Fibroblast of lung (primary cell): Measurements from ENCODE around the gene NCOA1. TPM values are rescaled to one million over a fixed set of nuclear protein-coding genes. Genes with fewer than 3 reads are reported as not detected.

Experiments
- DNase-seq, 2 donors: peaks; one replicate each; pipeline versions ENCODE4 v3.0.0 to v3.0.0-alpha.2; 2010; ENCODE audit warnings: low read depth in 2 of 2
- H2AFZ ChIP-seq: 2 replicates; pipeline ENCODE4 v1.5.1; 2012; ENCODE audit warnings: low read length, control low read depth, inconsistent platforms
- H3K27ac ChIP-seq: 2 replicates; pipeline ENCODE4 v1.5.1; 2011; ENCODE audit warnings: low read length, control low read depth; ENCODE audit not compliant: insufficient read depth
- H3K27me3 ChIP-seq: 2 replicates; pipeline ENCODE4 v1.5.1; 2011; ENCODE audit warnings: mild to moderate bottlenecking, low read length; ENCODE audit not compliant: control insufficient read depth, insufficient read depth
- H3K36me3 ChIP-seq: 2 replicates; pipeline ENCODE4 v1.5.1; 2011; ENCODE audit warnings: low read length; ENCODE audit not compliant: control insufficient read depth, insufficient read depth
- H3K4me1 ChIP-seq: 2 replicates; pipeline ENCODE4 v1.5.1; 2011; ENCODE audit warnings: low read length; ENCODE audit not compliant: control insufficient read depth, insufficient read depth; ENCODE audit errors: extremely low read depth
- H3K4me2 ChIP-seq: 2 replicates; pipeline ENCODE4 v1.5.1; 2011; ENCODE audit warnings: low read length, control low read depth; ENCODE audit not compliant: insufficient read depth; ENCODE audit errors: extremely low read depth
- H3K4me3 ChIP-seq, 4 experiments: fragments of 200-600 bp in 1 of 4; sonication (generic) in 1 of 4; replicated peaks in 1 of 4; 2 replicates each; pipeline ENCODE4 v1.5.1; 2011 to 2016; ENCODE audit warnings: low read length in 4 of 4, low read depth in 3 of 4, mild to moderate bottlenecking in 3 of 4, control low read depth in 2 of 4, inconsistent platforms in 1 of 4, mixed read lengths in 1 of 4; ENCODE audit not compliant: insufficient read depth in 1 of 4; ENCODE audit errors: control extremely low read depth in 1 of 4
- H3K79me2 ChIP-seq: 2 replicates; pipeline ENCODE4 v1.5.1; 2012; ENCODE audit warnings: mild to moderate bottlenecking, low read length, inconsistent platforms; ENCODE audit not compliant: control insufficient read depth, insufficient read depth
- H3K9ac ChIP-seq: 2 replicates; pipeline ENCODE4 v1.5.1; 2011; ENCODE audit warnings: mild to moderate bottlenecking, low read length, control low read depth; ENCODE audit not compliant: insufficient read depth
- H3K9me3 ChIP-seq: 2 replicates; pipeline ENCODE4 v1.5.1; 2012; ENCODE audit warnings: low read depth, low read length; ENCODE audit not compliant: control insufficient read depth, insufficient read depth
- H4K20me1 ChIP-seq: 2 replicates; pipeline ENCODE4 v1.5.1; 2011; ENCODE audit warnings: low read length; ENCODE audit not compliant: control insufficient read depth, insufficient read depth; ENCODE audit errors: extremely low read depth
- CTCF ChIP-seq, 2 donors: IDR thresholded peaks in 1 of 2; conservative IDR thresholded peaks in 1 of 2; 1 replicate in 1 of 2; 2 replicates in 1 of 2; pipeline ENCODE4 v1.5.1; 2011 to 2012; ENCODE audit warnings: low read length in 2 of 2, control low read depth in 1 of 2, inconsistent platforms in 1 of 2, low read depth in 1 of 2, mild to moderate bottlenecking in 1 of 2
- EZH2 ChIP-seq: IDR thresholded peaks from 2 replicates; pipeline ENCODE4 v1.5.1; 2012; ENCODE audit warnings: low read length, control low read depth, mild to moderate bottlenecking; ENCODE audit errors: missing control alignments
- polyA plus RNA-seq, 2 donors: library from polyadenylated mRNA; depleted of rRNA in 1 of 2; stranded (reverse) in 1 of 2; unstranded in 1 of 2; fragments of >200 nt; gene quantifications; 2 replicates each; pipeline ENCODE4 v1.2.1, GENCODE V29; 2011 to 2012; ENCODE audit warnings: missing spikeins in 1 of 2
- total RNA-seq: library from RNA; depleted of rRNA; stranded (reverse); fragments of >200 nt; gene quantifications from 2 replicates; pipeline ENCODE4 v1.2.1, GENCODE V29; 2014

Gene NCOA1
- total and polyA plus RNA-seq, 2 donors (not counting 1 experiment from before 2014, with no cell fraction given): 15.5 to 19.8 TPM

DNA sequence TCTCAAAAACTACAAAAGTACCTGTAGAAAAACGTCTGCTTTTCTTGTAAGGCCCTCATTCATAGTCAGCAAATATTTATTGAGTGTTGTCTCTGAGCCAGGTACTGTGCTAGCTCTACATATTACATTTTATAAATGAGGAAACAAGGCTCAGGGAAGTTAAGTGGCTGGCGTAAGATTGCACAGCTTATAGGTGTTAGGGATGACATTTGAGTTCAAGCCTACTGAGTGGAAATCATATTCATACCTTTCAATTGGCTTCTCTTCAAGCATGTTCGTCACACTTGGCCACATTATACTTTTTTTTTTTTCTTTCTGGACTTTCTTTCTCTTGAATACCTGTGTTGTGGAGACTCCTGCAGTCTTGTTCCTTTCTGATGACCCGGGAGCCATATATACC lies 5.9 kb downstream of the NCOA1 start:
- peaks cover 4% of the 10 kb centered on the region for H3K79me2 ChIP-seq
- H3K9me3 ChIP-seq: no peaks in the 10 kb centered on the region
- peaks cover 4% of the 10 kb centered on the region for H3K4me1 ChIP-seq
- H3K4me3 ChIP-seq: no peak overlapping the region
- H4K20me1 ChIP-seq: no peaks in the 10 kb centered on the region
- H3K4me2 ChIP-seq: no peak overlapping the region
- TF ChIP-seq EZH2 (no peak), CTCF (conservative IDR thresholded peaks at IDR 0.05 in 1 of 2, IDR thresholded peaks at IDR 0.05 in 1 of 2; ENCODE audit: low read depth in 1 of 2, low read length in 2 of 2) (no peak)
- H3K9ac ChIP-seq: no peak overlapping the region
- H3K27me3 ChIP-seq: no peaks in the 10 kb centered on the region
- no peak overlapping the region for H2AFZ ChIP-seq
- DNase-seq: no peak
- H3K36me3 ChIP-seq: no peaks in the 10 kb centered on the region
- no peak overlapping the region for H3K27ac ChIP-seq

- no peaks in the 10 kb centered on the region for H3K9me3 ChIP-seq
- H4K20me1 ChIP-seq: no peaks in the 10 kb centered on the region
- H2AFZ ChIP-seq: no peak overlapping the region
- peaks cover 2% of the 10 kb centered on the region for H3K4me1 ChIP-seq
- no peak overlapping the region for H3K9ac ChIP-seq
- no peak overlapping the region for H3K4me3 ChIP-seq
- H3K27me3 ChIP-seq: no peaks in the 10 kb centered on the region
- no peaks in the 10 kb centered on the region for H3K36me3 ChIP-seq
- no peak overlapping the region for H3K4me2 ChIP-seq
- H3K79me2 ChIP-seq: peaks cover 4% of the 10 kb centered on the region
- TF ChIP-seq CTCF (conservative IDR thresholded peaks at IDR 0.05 in 1 of 2, IDR thresholded peaks at IDR 0.05 in 1 of 2; ENCODE audit: low read depth in 1 of 2, low read length in 2 of 2) (no peak), EZH2 (no peak)
- H3K27ac ChIP-seq: no peak overlapping the region
- no peak for DNase-seq
These were observed 6.6 kb downstream of the NCOA1 start for GRCh38 chr2:24497685-24498084.

GRCh38 chr2:24498121-24498520 lies 7.1 kb downstream of the NCOA1 start:
- no peaks in the 10 kb centered on the region for H4K20me1 ChIP-seq
- no peak overlapping the region for H3K4me3 ChIP-seq
- TF ChIP-seq CTCF (conservative IDR thresholded peaks at IDR 0.05 in 1 of 2, IDR thresholded peaks at IDR 0.05 in 1 of 2; ENCODE audit: low read depth in 1 of 2, low read length in 2 of 2): no peak
- TF ChIP-seq EZH2: no peak
- no peaks in the 10 kb centered on the region for H3K36me3 ChIP-seq
- no peaks in the 10 kb centered on the region for H3K27me3 ChIP-seq
- no peak overlapping the region for H2AFZ ChIP-seq
- no peak overlapping the region for H3K4me2 ChIP-seq
- no peak for DNase-seq
- H3K27ac ChIP-seq: no peak overlapping the region
- peaks cover 2% of the 10 kb centered on the region for H3K4me1 ChIP-seq
- H3K9ac ChIP-seq: no peak overlapping the region
- H3K9me3 ChIP-seq: no peaks in the 10 kb centered on the region
- peaks cover 4% of the 10 kb centered on the region for H3K79me2 ChIP-seq
